Esophagus squamous epithelium (tissue), 4 donors: ENCODE data around the gene ARHGAP9.

Experiments used
- POLR2A ChIP-seq, 4 donors: fragments of 450-650 bp; IDR thresholded peaks; one replicate each; pipeline ENCODE4 v1.6.1; 2017; ENCODE audit warnings: antibody characterized with exemption in 4 of 4, mild to moderate bottlenecking in 4 of 4, moderate library complexity in 3 of 4
- TF ChIP-seq, protein P1 (sequence below), 6 experiments: fragments of 450-650 bp in 4 of 6; fragments of 200-600 bp in 2 of 6; sonication (generic) in 2 of 6; IDR thresholded peaks; one replicate each; pipeline ENCODE4 v1.5.1; 2016 to 2019; ENCODE audit warnings: antibody characterized with exemption in 6 of 6, mild to moderate bottlenecking in 4 of 6, moderate library complexity in 4 of 6

DNA sequence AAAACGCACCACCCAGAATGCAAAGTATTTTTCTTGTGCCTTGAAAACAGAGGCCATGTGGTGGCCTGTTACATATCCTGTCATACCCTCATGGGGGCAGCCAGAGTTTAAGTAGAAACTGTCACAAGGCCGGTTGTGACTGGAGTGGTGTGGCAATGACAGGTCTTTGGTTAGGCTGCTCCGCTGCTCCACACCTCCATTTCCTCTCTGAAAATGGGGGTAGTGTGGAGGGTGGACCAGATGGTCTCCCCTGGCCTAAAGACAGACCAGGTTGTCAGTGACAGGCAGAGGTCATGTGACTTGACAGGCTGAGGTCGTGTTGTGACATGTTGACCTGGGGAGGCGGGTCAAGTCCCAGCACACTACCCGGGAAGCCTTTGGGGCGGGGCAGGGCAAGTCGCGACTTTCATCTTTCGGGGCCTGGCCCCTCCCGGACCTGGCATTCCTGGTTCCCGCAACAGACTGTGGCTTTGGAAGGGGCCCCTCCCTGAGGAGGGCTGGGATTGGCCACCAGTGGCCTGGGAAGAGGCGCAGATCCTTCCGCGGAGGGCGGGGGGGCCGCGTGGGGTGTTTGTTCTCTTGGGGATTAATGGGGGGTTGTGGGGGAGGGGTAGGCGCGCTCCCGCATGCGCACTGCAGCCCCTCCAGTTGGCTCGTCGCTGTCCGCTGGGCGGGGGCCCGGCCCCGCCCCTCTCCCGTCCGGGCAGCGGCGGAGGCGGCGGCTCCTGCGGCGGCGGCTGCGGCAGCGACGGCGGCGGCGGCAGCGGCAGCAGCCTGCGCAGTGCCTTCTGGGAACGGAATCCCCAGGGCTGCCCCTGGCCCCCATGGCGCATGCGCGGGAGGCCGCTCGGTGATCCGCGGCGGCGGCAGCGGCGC lies 42.6 kb upstream of the ARHGAP9 start, which contains the start of gene MBD6:
- TF ChIP-seq, protein P1, sequence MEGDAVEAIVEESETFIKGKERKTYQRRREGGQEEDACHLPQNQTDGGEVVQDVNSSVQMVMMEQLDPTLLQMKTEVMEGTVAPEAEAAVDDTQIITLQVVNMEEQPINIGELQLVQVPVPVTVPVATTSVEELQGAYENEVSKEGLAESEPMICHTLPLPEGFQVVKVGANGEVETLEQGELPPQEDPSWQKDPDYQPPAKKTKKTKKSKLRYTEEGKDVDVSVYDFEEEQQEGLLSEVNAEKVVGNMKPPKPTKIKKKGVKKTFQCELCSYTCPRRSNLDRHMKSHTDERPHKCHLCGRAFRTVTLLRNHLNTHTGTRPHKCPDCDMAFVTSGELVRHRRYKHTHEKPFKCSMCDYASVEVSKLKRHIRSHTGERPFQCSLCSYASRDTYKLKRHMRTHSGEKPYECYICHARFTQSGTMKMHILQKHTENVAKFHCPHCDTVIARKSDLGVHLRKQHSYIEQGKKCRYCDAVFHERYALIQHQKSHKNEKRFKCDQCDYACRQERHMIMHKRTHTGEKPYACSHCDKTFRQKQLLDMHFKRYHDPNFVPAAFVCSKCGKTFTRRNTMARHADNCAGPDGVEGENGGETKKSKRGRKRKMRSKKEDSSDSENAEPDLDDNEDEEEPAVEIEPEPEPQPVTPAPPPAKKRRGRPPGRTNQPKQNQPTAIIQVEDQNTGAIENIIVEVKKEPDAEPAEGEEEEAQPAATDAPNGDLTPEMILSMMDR (IDR thresholded peaks at IDR 0.05), result peak in 1 of 6 experiments; percentile 1
- peak in 2 of 4 donors; percentile 44 to 55 for TF ChIP-seq POLR2A (IDR thresholded peaks at IDR 0.05)
